Hypothalamus (tissue), 51 donors: ENCODE measurements around the gene GZMM.

Experiments used
- DNase-seq, 51 donors: peaks; one replicate each; lab custom pipeline; 2025; lab: John Stamatoyannopoulos, UW

The GZMM gene

DNA sequence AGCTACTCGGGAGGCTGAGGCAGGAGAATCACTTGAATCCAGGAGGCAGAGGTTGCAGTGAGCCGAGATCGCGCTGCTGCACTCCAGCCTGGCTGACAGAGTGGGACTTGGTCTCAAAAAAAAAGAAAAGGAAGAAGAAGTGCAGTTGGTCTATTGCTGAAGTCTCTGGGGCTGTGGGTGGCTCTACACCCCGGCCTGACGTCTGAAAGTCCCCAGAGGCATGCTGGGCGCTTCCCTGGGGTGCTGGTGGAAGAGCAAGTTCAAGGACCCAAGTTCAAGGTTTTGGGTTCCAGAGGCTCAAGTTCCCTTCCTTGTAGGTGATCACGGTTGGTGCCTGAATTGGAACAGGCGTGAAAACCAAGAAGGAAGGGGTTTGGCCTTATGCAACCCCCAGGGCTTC, 49.7 kb downstream of the GZMM start:
- no peak for DNase-seq

GRCh38 chr19:594265-594870, 50.5 kb downstream of the GZMM start:
- no peak for DNase-seq

- no peak for DNase-seq
Measured at GRCh38 chr19:595326-596262, 51.7 kb downstream of the GZMM start.

GRCh38 chr19:596263-596655, 52.4 kb downstream of the GZMM start:
- no peak for DNase-seq

- DNase-seq: no peak
Measured at GRCh38 chr19:597406-598315, 53.8 kb downstream of the GZMM start.
